CD4-positive, alpha-beta T cell (primary cell): ENCODE data around the gene DDX24. TPM values are rescaled to one million over a fixed set of nuclear protein-coding genes. Genes with fewer than 3 reads are reported as not detected.

ENCODE experiments used
- ATAC-seq: fragments of 200-7000 bp; cut with Tn5 transposase; one replicate; pipeline ENCODE4 v1.10.0; 2022; ENCODE audit warnings: mild to moderate bottlenecking; ENCODE audit not compliant: poor library complexity
- CTCF ChIA-PET: fragments of 350-600 bp; sonication (Branson Sonifier 250); formaldehyde crosslinking; loops from one replicate; lab custom pipeline; 2021; ENCODE audit warnings: antibody characterized with exemption, inconsistent platforms; lab: Charles Lee
- POLR2A ChIA-PET: fragments of 350-600 bp; sonication (Branson Sonifier 250); formaldehyde crosslinking; loops from one replicate; lab custom pipeline; 2021; ENCODE audit warnings: antibody characterized with exemption, inconsistent platforms; lab: Charles Lee
- DNase-seq, 14 experiments: peaks; one replicate each; pipeline ENCODE4 v3.0.0-alpha.2; 2013 to 2020; ENCODE audit warnings: mixed read lengths in 2 of 14
- H3K27ac ChIP-seq, 2 donors: one replicate each; pipeline versions ENCODE4 v1.5.1 to v1.7.0; 2013; ENCODE audit warnings: low read length in 2 of 2, low read depth in 1 of 2, mild to moderate bottlenecking in 1 of 2
- H3K27me3 ChIP-seq, 2 experiments: 1 replicate in 1 of 2; 2 replicates in 1 of 2; pipeline versions ENCODE4 v1.6.1 to v1.7.0; 2013; ENCODE audit warnings: low read length in 2 of 2, control low read depth in 1 of 2, mild to moderate bottlenecking in 1 of 2, moderate library complexity in 1 of 2; ENCODE audit not compliant: insufficient read depth in 2 of 2, control insufficient read depth in 1 of 2
- H3K36me3 ChIP-seq: one replicate; pipeline ENCODE4 v1.6.1; 2013; ENCODE audit warnings: low read length, control low read depth; ENCODE audit not compliant: insufficient read depth
- H3K4me1 ChIP-seq: one replicate; pipeline ENCODE4 v1.6.1; 2013; ENCODE audit warnings: low read length, control low read depth; ENCODE audit not compliant: insufficient read depth
- H3K4me3 ChIP-seq: one replicate; pipeline ENCODE4 v1.5.1; 2013; ENCODE audit warnings: mild to moderate bottlenecking, low read length, moderate library complexity
- H3K9me3 ChIP-seq, 2 experiments: 1 replicate in 1 of 2; 2 replicates in 1 of 2; pipeline versions ENCODE4 v1.6.1 to v1.7.0; 2013; ENCODE audit warnings: low read length in 2 of 2, mild to moderate bottlenecking in 2 of 2, control low read depth in 1 of 2, moderate library complexity in 1 of 2; ENCODE audit not compliant: control insufficient read depth in 1 of 2, insufficient read depth in 1 of 2
- H3K27ac Mint-ChIP-seq: one replicate; pipeline ENCODE4 v1.8.0; 2020; ENCODE audit warnings: mixed read lengths
- H3K27me3 Mint-ChIP-seq: one replicate; pipeline ENCODE4 v1.8.0; 2021; ENCODE audit warnings: mixed read lengths
- H3K36me3 Mint-ChIP-seq: one replicate; pipeline ENCODE4 v1.8.0; 2021; ENCODE audit warnings: low read depth, mixed read lengths
- H3K4me1 Mint-ChIP-seq: one replicate; pipeline ENCODE4 v1.8.0; 2021; ENCODE audit warnings: low read depth, mixed read lengths
- H3K4me3 Mint-ChIP-seq: one replicate; pipeline ENCODE4 v1.8.0; 2020; ENCODE audit warnings: mild to moderate bottlenecking, mixed read lengths
- H3K9me3 Mint-ChIP-seq: one replicate; pipeline ENCODE4 v1.8.0; 2020; ENCODE audit warnings: mixed read lengths
- intact Hi-C, 2 experiments: fragments of 100-400 bp; cut with DNase I in 1 of 2; cut with micrococcal nuclease in 1 of 2; formaldehyde crosslinking; loops; one replicate each; pipeline versions ENCODE4 v1.15.1 to v1.9.0; 2023 to 2025; cut with DNase I, micrococcal nuclease
- total RNA-seq, 174 experiments: library from RNA in 2 of 174; stranded (reverse) in 2 of 174; gene quantifications; one replicate each; pipeline ENCODE4 v1.2.3 and lab custom pipeline; 2021 to 2026
- TF ChIP-seq, protein P1 (sequence below): fragments of 200-600 bp; IDR thresholded peaks from one replicate; pipeline ENCODE4 v1.8.0; 2022; ENCODE audit warnings: antibody characterized with exemption, mild to moderate bottlenecking

The DDX24 gene
- total RNA-seq, 2 experiments from 2014 or later: 678 to 711 TPM

DNA sequence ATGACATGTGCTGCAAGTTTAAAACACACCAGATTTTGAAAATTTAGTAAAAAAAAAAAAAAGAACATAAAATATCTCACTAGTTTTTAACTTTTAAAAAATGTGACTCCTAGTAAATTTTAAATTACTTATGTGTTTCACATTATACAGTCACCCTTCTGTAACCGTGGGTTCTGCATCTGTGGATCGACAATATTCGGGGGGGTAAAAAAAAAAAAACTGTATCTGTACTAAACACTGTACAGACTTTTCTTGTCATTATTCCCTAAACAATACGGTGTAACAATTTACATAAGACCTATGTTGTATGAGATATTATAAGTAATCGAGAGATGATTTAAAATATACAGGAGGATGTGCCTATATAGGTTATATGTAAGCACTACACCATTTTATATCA lies 3.2 kb downstream of the DDX24 start:
- H3K27ac ChIP-seq: no peak overlapping the region
- ATAC-seq: no peak

DNA sequence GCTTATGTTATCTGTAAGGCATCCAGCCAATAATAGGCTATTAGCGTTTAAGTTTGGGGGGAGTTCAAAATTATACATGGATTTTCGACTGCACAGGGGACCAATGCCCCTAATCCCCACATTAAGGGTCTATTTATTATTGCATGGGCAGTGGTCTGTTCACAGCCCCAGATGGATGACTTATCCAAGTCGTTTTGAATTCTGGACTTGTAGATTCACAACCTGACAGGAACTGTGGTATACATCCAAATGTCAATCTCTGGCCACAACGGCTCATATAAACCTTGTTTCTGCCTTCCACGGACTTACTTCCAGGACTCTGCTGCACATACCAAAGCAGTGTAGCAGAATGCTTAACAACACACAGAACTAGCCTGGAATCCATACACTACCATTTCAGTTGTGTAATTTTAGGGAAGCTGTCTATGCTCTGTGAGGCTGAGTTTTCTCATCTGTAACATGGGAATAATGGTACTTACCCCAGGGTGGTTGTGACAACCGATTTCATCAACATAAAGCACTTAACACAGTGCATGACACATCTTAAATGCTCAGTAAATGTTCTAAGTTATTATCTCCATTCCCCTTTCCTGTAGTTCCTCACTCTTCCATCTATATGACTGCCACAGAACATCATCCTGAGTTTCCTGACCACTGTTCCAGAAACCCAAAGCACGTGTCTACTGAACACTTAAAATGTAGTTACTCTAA lies 3.7 kb downstream of the DDX24 start:
- intact Hi-C loops: no loop called here
- Mint-ChIP-seq H3K4me3 (peak overlapping the region; percentile 99), H3K4me1 (peaks cover 79% of the 10 kb centered on the region), H3K27ac (peak overlapping the region; percentile 97), H3K36me3 (peaks cover 87% of the 10 kb centered on the region), H3K27me3 (no peaks in the 10 kb centered on the region), H3K9me3 (peaks cover 8% of the 10 kb centered on the region)
- H3K36me3 ChIP-seq: peaks cover 37% of the 10 kb centered on the region
- ChIA-PET CTCF (no interaction called here), POLR2A (interaction anchor here (0.6 to 1.0 kb wide), 3 partner anchors 11 to 847 kb away, joined by 3 to 4 read pairs (median 3); no protein-coding TSS in a partner anchor)
- TF ChIP-seq, protein P1, sequence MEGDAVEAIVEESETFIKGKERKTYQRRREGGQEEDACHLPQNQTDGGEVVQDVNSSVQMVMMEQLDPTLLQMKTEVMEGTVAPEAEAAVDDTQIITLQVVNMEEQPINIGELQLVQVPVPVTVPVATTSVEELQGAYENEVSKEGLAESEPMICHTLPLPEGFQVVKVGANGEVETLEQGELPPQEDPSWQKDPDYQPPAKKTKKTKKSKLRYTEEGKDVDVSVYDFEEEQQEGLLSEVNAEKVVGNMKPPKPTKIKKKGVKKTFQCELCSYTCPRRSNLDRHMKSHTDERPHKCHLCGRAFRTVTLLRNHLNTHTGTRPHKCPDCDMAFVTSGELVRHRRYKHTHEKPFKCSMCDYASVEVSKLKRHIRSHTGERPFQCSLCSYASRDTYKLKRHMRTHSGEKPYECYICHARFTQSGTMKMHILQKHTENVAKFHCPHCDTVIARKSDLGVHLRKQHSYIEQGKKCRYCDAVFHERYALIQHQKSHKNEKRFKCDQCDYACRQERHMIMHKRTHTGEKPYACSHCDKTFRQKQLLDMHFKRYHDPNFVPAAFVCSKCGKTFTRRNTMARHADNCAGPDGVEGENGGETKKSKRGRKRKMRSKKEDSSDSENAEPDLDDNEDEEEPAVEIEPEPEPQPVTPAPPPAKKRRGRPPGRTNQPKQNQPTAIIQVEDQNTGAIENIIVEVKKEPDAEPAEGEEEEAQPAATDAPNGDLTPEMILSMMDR: no peak
- H3K9me3 ChIP-seq: peaks cover 4 to 6% of the 10 kb centered on the region in 2 experiments
- no peak for ATAC-seq
- DNase-seq: no peak
- H3K4me3 ChIP-seq: peak overlapping the region; percentile 98
- no peak overlapping the region for H3K27ac ChIP-seq
- no peaks in the 10 kb centered on the region for H3K27me3 ChIP-seq
- peaks cover 31% of the 10 kb centered on the region for H3K4me1 ChIP-seq

More for the DNA sequence above, 3.2 kb downstream of the DDX24 start:
- intact Hi-C loops: no loop called here
- Mint-ChIP-seq H3K4me3 (peak overlapping the region; percentile 99), H3K9me3 (peaks cover 8% of the 10 kb centered on the region), H3K36me3 (peaks cover 84% of the 10 kb centered on the region), H3K27ac (peak overlapping the region; percentile 97), H3K27me3 (no peaks in the 10 kb centered on the region), H3K4me1 (peaks cover 81% of the 10 kb centered on the region)
- ChIA-PET POLR2A (no interaction called here), CTCF (no interaction called here)
- Histone ChIP-seq H3K4me1 (peaks cover 31% of the 10 kb centered on the region), H3K4me3 (peak overlapping the region; percentile 98), H3K36me3 (peaks cover 37% of the 10 kb centered on the region), H3K27me3 (no peaks in the 10 kb centered on the region), H3K9me3 (peaks cover 4 to 6% of the 10 kb centered on the region in 2 experiments)
- no peak for DNase-seq
- TF ChIP-seq, protein P1: no peak

GRCh38 chr14:94075008-94075407 lies 6.0 kb downstream of the DDX24 start:
- Histone ChIP-seq H3K4me1 (peaks cover 28% of the 10 kb centered on the region), H3K4me3 (no peak overlapping the region), H3K27ac (no peak overlapping the region), H3K36me3 (peaks cover 37% of the 10 kb centered on the region), H3K9me3 (peaks cover 6 to 9% of the 10 kb centered on the region in 2 experiments), H3K27me3 (no peaks in the 10 kb centered on the region)
- Mint-ChIP-seq H3K9me3 (peaks cover 12% of the 10 kb centered on the region), H3K27me3 (no peaks in the 10 kb centered on the region), H3K4me3 (peak overlapping the region; percentile 74), H3K4me1 (peaks cover 81% of the 10 kb centered on the region), H3K27ac (no peak overlapping the region), H3K36me3 (peaks cover 95% of the 10 kb centered on the region)
- intact Hi-C loops: no loop called here
- DNase-seq (no peak), ATAC-seq (no peak)
- POLR2A ChIA-PET: interaction anchor here (1.5 kb wide), 1 partner anchor 10 kb away, joined by 5 read pairs; no protein-coding TSS in a partner anchor
- TF ChIP-seq, protein P1: no peak
- CTCF ChIA-PET: no interaction called here
